ENCODE data around the gene VSTM4.

Gene VSTM4

DNA sequence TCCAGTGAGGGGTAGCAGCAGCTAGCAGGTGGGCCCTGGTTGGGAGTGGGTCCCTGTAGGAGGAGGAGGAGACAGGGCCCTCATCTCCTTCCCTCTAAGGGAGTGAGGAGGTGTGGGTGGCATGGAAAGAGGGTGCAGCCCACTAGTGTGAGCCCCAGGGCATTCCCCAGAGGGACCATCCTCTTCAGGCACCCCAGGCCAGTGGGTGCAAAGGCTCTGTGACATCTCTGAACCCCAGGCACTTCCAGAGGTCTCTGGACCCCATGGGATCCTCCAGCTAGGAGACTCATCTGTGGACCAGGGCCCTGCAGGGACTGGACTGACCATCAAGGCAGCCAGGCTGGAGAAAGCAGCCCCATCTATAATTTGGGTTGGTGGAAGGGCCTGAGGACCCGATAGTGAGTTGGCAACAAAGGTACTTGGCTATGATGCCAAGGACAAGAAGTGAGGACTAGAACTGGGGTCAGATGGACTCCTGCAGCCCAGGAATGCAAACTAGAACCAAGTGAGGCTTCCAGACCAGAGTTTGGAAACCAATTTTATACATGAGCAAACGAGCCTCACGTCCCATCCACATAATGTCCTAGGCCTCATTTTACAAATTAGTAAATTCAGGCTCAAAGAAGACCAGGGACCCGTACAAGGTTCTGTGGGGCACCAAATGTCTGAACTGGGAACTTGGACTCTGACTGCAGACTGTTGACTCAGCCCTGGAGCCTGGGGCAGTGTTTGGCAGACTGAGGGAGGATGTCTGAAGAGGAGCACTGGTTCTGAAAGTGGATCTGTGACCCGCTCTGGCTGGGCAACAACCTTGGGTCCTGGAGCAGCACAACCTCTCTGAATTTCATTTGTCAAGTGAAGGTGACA lies 1.4 kb upstream of the VSTM4 start:
- no peak for DNase-seq

GRCh38 chr10:49115796-49116508 lies 630 bp upstream of the VSTM4 start:
- no peak for DNase-seq

GRCh38 chr10:49114718-49115014 lies 656 bp downstream of the VSTM4 start:
- no peak for DNase-seq

GRCh38 chr10:49113741-49114141 lies 1.6 kb downstream of the VSTM4 start:
- no peak for DNase-seq

DNA sequence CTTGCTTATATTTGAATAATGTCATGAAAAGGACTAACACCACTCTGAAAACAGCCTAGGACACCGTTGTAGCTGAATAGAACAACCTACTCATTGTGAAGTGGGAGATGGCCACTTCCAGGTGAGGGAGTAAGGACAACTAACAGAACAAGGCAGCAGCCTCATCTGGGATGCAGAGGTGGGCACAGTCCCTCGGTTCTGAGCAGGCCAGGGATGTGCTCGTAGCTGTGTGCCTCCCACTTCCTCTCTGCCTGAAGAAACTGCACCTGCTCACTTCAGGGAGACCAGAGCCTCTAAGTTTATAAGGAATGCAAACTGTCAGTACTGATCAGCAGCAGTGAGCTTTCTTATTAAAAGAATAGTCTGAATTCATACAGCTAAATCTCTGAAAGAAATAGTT lies 2.5 kb downstream of the VSTM4 start:
- DNase-seq, result no peak

DNA sequence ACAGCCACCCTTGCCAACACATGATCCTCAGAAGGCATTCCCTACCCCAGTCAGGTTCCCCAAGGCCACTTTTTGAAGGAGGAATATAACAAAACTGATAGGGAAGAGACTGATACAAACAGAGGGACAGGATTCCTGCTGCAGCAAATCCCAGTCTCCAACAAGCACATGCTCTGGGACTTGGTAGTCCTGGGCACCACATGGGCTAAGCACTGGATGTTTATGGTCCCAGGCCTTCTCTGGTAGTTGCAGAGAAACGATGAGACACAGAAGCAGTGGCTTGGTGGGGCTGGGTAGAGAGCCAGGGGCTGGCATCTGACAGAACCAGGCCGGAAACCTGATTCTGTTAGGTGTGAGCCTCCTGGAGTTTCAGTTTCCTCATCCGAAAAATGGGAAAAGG lies 3.2 kb downstream of the VSTM4 start:
- no peak for DNase-seq

DNA sequence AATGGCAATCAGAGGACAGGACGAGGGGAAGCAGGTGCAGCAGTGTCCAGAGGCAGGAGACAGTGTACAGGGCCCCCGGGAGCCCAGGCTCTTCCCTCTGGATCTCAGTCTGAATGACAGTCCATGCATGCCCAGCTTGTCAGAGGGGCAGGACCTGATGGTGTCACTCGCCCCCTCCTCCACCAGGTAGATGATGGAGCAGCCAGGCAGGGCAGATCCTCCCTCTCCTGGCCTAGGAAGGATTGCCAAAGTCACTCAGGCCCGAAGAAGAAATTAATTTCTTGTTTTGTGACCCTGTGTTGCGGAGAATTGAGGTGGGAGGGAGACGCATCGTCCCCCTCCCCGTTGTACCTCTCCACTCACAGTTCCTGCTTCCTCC lies 4.0 kb downstream of the VSTM4 start:
- DNase-seq, result no peak

GRCh38 chr10:49110684-49111319 lies 4.5 kb downstream of the VSTM4 start:
- no peak for DNase-seq

GRCh38 chr10:49109669-49110340 lies 5.5 kb downstream of the VSTM4 start:
- DNase-seq, result no peak

GRCh38 chr10:49108656-49109055 lies 6.7 kb downstream of the VSTM4 start:
- DNase-seq, result no peak

DNA sequence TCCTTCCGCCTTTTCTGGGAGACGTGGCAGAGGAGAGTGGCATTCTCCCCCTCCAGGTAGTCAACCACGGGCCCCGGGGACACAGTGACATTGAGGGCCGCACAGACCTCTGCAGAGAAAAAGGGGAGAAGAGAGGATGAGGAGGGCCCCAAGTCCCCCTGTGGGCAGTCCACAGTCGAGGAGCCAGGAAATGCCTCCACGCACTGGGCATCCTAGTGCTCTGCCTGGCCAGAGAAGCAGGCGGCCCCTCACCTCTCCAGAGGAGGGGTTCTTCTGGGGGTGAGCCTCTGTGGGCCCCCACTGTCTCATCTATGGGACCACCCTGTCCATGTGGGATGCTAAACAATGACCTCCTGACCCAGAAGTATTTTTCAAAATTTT lies 7.4 kb downstream of the VSTM4 start:
- DNase-seq, result no peak

DNA sequence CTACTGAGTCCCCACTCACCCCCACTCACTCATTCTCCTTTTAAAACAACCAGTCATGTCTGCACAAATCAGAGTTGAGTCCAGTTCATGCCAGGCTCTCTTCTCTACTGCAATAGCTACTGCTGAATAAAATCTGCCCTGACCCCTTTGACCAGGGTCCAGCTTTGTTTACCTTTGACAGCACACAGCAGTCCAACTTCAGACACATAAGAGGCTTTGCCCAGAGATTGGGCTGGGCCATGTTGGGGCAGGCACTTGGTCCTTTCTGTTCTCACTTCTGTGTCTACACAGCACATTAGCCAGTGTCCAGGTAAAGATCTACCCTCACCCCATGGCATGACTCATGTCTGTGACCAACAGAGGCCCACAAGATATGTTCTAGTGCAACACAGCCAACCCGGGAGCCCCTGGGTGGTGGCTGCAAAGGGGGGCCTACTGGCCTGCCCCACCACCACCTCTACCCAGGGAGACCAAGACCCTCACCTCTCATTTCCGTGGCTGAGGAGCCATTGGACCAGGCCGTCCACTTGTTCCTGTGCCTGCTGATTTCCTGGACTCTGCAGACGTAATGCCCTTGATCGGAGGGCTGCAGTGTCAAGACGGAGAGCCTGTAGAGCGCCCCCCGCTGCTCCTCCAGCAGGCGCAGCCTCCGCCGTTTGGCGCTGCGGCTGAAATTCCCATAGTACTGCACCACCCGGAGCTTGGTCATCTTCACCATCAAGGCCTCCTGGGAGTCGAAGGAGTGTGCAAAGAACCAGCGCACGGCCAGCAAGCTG lies 8.0 kb downstream of the VSTM4 start:
- no peak for DNase-seq

DNA sequence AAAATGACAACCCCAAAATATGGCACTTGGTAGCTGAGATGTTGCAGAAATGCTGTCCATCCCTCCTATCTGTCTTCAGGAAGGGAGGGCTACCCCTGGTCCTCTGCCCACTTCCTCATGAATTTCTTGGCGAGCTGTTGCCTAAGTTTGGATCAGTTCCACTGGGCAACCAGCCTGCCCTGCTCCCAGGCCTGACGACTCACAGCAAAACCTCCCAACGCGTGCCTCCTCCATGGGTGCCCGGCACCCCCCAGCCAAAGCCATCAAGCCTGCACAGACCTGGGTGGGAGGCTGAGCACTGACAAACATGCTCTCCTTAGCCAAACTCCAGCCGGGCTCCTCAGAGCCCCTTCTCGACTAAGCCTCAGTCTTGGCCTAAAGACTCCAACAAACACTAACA lies 8.9 kb downstream of the VSTM4 start:
- no peak for DNase-seq

DNA sequence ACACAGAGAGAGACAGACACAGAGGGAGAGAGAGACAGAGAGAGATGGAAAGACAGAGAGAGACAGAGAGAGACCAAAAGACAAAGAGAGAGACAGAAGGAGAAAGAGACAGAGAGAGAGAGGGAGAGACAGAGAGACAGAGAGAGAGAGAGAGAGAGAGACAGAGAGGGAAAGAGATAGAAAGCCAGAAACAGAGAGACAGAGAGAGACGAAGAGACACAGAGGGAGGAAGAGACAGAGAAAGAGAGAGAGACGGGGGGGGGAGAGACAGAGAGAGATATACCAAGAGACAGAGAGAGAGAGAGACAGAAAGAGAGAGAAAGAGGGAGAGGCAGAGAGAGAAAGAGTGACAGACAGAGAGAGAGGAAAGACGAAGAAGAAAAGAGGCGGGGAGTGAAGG lies 10.2 kb downstream of the VSTM4 start:
- DNase-seq, result no peak

DNA sequence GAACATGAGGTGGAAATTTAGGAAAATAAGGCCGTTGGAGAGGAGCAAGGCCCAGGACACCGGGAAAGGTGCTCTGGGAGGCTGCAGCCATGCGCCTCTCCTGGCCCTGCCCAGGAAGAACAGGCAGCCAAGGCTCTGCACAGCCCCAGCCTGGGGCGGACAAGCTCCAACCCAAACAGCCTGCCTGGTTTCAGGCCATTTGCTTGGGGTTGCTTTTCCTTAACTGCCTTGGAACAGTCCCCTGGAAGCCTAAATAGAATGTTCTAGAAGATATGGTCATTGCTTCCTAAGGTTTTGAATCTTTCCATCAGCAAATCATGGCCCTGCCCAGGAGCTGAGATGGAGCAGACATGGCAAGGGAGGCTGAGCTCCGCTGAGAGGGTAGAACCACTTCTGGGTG lies 11.0 kb downstream of the VSTM4 start:
- no peak for DNase-seq

- DNase-seq, result no peak
Observed at GRCh38 chr10:49103761-49104160, 11.6 kb downstream of the VSTM4 start.

DNA sequence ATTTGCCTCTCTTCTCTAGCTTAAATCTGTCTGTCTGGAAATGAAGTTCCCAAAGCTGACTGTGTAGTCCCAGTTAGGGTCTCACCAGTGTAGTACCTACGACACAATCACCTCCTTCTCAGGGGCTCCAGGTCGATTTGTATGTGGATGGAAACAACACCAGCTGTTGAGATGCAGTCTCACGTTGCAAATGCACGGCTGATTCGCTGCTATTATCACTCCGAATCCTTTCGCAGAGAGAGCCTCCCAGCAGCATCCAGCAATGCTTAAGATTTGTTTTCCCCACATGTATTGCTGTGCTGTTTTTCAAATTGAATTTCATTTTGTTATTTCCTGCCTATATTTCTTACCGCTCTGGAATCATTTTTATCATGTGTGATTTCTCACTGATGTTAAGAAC lies 16.3 kb downstream of the VSTM4 start:
- no peak for DNase-seq

GRCh38 chr10:49096890-49097445 lies 18.4 kb downstream of the VSTM4 start:
- no peak for DNase-seq

DNA sequence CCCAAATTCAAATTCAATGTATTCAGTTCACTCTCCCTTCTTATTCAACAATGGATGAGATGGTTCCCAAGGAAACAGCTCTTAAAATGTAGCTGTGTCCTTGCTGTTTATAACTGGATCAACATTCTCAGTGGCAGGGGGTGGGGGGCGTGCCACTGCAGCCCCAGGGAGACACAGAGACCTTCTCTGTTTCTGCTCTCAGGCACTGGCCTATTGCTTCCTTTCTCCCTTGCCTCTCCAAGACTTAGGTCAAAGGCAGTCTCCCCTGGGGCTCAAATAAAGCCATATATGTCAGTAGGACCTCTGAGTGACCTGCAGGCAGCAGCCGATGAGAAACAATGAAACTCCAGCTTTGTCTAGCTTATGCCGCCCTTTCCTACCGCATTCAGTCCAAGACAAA lies 20.7 kb downstream of the VSTM4 start:
- DNase-seq, result no peak

DNA sequence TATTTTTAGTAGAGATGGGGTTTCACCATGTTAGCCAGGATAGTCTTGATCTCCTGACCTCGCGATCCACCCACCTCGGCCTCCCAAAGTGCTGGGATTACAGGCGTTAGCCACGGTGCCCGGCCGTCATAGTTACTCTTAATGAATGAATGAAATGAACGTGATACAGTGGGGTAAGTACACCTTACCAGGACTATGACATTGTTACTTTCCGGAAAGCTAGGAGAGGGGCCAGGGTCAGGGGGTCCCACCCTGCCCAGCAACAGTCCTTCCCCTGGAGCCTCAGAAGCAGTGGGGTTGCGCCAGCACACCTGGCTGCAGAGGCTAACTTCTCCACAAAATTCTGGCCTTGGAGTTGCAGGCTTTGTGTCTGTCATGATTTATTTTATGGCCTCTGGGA lies 21.4 kb downstream of the VSTM4 start:
- no peak for DNase-seq

- no peak for DNase-seq
Observed at GRCh38 chr10:49092477-49092876, 22.8 kb downstream of the VSTM4 start.

DNA sequence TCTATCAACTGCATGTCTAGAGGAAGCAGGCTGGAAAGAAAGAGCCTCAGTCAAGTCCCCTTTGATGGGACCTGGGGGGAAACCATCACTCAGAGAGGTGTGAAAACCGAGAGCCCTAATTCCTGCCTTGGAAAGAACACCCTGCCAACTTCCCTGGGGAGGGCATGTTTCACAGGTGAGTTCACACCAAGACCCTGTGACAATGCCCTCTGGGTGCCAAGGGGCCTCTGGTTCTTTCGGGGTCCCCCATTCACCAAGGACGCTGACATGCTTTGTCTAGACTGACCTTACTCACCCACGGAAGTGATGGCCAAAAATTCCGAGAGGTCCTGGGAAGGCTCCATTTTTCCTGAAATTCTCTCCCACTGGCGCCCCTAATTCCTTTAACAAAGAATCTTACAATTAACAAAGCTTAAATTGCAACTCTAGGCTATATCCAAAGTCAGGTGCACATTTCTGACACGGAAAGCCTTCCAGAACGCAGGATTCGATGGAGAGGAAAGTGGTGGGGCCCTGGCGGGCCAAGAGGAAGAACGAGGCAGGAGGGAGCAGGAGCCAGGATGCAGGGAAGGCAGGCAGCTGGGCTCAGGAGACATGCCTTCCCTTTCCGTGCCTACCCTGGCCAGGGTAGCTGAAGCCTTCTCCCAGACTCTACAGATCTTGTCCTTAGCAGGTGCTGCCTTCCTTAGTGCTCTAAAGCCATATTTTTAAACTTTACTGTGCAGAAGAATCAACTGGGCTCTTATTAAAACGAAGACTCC lies 23.7 kb downstream of the VSTM4 start:
- no peak for DNase-seq
